HG03103 (cell line): ENCODE data around the gene CAV3.

Experiments
- ATAC-seq: cut with Tn5 transposase; IDR thresholded peaks from one replicate; pipeline ENCODE4 v1.9.1; 2021; ENCODE audit warnings: low read depth; ENCODE audit not compliant: unreplicated experiment

The CAV3 gene

GRCh38 chr3:8734137-8734878 is 706 bp downstream of the CAV3 start:
- no peak for ATAC-seq

- ATAC-seq = no peak
Observed at GRCh38 chr3:8734908-8735307, 1.3 kb downstream of the CAV3 start.

GRCh38 chr3:8736436-8736835 is 2.8 kb downstream of the CAV3 start:
- ATAC-seq = no peak

- ATAC-seq = no peak
Observed at GRCh38 chr3:8737301-8737700, 3.7 kb downstream of the CAV3 start.

GRCh38 chr3:8737823-8738222 is 4.2 kb downstream of the CAV3 start:
- no peak for ATAC-seq

GRCh38 chr3:8738639-8739038 is 5.0 kb downstream of the CAV3 start:
- no peak for ATAC-seq

- ATAC-seq = no peak
Observed at GRCh38 chr3:8739757-8740504, 6.3 kb downstream of the CAV3 start.

- ATAC-seq = no peak
Observed at GRCh38 chr3:8741581-8742261, 8.1 kb downstream of the CAV3 start.

GRCh38 chr3:8743021-8743601 is 9.5 kb downstream of the CAV3 start:
- no peak for ATAC-seq

- ATAC-seq = no peak
Observed at GRCh38 chr3:8743911-8744310, 10.3 kb downstream of the CAV3 start.

- no peak for ATAC-seq
Observed at GRCh38 chr3:8745619-8746370, 12.2 kb downstream of the CAV3 start.

- no peak for ATAC-seq
Observed at GRCh38 chr3:8746780-8747345, 13.3 kb downstream of the CAV3 start.

GRCh38 chr3:8749316-8749715 is 15.7 kb downstream of the CAV3 start:
- ATAC-seq = no peak

GRCh38 chr3:8752832-8753231 is 19.2 kb downstream of the CAV3 start:
- ATAC-seq = no peak

GRCh38 chr3:8755097-8755496 is 21.5 kb downstream of the CAV3 start:
- ATAC-seq = no peak

- ATAC-seq = no peak
Observed at GRCh38 chr3:8755564-8756237, 22.1 kb downstream of the CAV3 start.

- no peak for ATAC-seq
Observed at GRCh38 chr3:8756671-8757070, 23.1 kb downstream of the CAV3 start.

- ATAC-seq = no peak
Observed at GRCh38 chr3:8757551-8758518, 24.2 kb downstream of the CAV3 start.
